ENCODE results near the gene CDH22. TPM values are rescaled to one million over a fixed set of nuclear protein-coding genes. Genes with fewer than 3 reads are reported as not detected.

CDH22 gene
- total and polyA plus RNA-seq, 10 of the 15 experiments (the other 5 are each of a cell fraction or from before 2014, with no cell fraction given) = not detected

DNA sequence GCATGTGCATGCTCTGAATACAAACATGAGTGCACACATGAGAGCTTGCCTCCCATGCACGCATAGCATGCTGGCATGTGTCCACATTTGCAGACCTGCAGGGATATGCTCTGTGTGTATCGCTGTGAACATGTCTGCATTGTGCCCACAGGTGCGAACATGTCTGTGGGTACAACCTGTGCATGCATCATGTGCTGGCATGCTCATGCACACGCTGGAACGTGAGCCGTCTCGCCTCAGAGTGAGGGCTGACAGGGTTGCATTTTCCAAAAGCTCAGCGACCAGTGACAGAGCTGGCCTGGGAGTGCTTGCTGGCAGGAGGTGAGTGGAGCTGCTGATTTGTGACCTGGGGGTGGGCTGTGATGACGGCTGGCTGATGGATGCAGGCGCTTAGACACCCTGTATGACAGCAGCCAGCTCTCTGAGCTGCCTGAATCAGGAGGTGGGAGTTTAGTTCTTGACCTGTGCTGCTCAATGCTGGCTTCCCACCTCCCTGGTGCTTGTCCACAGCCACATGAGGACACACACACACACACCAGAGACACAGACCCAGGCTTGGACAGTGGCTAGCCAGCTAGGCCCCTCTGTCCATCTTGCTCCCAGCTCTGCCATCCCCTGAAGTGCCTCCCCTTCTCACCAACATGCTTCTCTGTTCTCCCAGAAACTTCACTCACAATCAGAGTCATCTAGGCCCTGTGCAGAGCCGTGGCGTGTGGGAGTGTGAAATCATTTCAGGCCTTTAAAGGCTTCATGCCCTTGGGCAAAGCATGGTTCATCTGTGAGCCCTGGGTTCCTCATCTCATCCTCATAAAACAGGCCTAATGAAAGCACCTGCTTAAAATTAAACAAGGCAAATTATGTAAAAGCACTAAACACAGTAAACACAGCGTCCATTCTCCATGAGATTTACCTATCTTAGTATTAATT is 138.8 kb downstream of the CDH22 start:
- no peak overlapping the region for H2AFZ ChIP-seq (ENCODE audit: control insufficient read depth, low read depth, low read length)
- WGBS (ENCODE audit: insufficient coverage, insufficient replicate concordance, low lambda C conversion rate, missing lambda C conversion rate) = 25% methylated on average over 13 of the region's 13 CpGs
- ChIA-PET CTCF (interaction anchor here (1.8 kb wide), 1 partner anchor 41 kb away, joined by 6 read pairs; no protein-coding TSS in a partner anchor), RAD21 (ENCODE audit: unreplicated experiment) (no interaction called here), POLR2A (no interaction called here), SMC1A (ENCODE audit: uncharacterized antibody, unreplicated experiment) (no interaction called here)
- in situ Hi-C loops (cut with MboI) = no loop called here
- no peak overlapping the region for H3K9ac ChIP-seq (ENCODE audit: control insufficient read depth, insufficient read depth, low read length)
- H3K9me3 ChIP-seq (replicated peaks; ENCODE audit: control insufficient read depth, insufficient read depth, low read length) = peaks cover 2% of the 10 kb centered on the region; the same call in 1 of the 3 replicates
- H3K79me2 ChIP-seq (ENCODE audit: control insufficient read depth, insufficient read depth, low read length) = no peaks in the 10 kb centered on the region
- H3K4me3 ChIP-seq = no peak overlapping the region
- intact Hi-C loops (cut with micrococcal nuclease; ENCODE audit: unreplicated experiment) = no loop called here
- ATAC-seq (no peak), DNase-seq (ENCODE audit: low read depth, low spot score) (no peak), FAIRE-seq (no peak)
- H4K20me1 ChIP-seq (ENCODE audit: control insufficient read depth, insufficient read depth) = no peaks in the 10 kb centered on the region
- no peak for TF ChIP-seq MEF2B (IDR thresholded peaks at IDR 0.05; ENCODE audit: partially characterized antibody, poor library complexity, severe bottlenecking)
- no peak for TF ChIP-seq MTA3 (IDR thresholded peaks at IDR 0.05; ENCODE audit: borderline replicate concordance, low read length)
- no peak for TF ChIP-seq SMC3 (IDR thresholded peaks at IDR 0.05; ENCODE audit: borderline replicate concordance, low read length)
- no peak for TF ChIP-seq NRF1 (conservative IDR thresholded peaks at IDR 0.05; ENCODE audit: low read depth, low read length)
- TF ChIP-seq JUNB (IDR thresholded peaks at IDR 0.05) = no peak
- no peak for TF ChIP-seq ZNF384 (IDR thresholded peaks at IDR 0.05; ENCODE audit: borderline replicate concordance, low read depth, low read length)
- TF ChIP-seq RBBP5 (conservative IDR thresholded peaks at IDR 0.05) = no peak
- no peak overlapping the region for H3K27ac ChIP-seq (ENCODE audit: control insufficient read depth, insufficient read depth)
- no peaks in the 10 kb centered on the region for H3K4me1 ChIP-seq (ENCODE audit: control insufficient read depth, insufficient read depth, low read length)
- no TSS peak for BruUV-seq (replicated peaks)
- H3K4me2 ChIP-seq (ENCODE audit: control insufficient read depth, insufficient read depth) = no peak overlapping the region
- H3K36me3 ChIP-seq (ENCODE audit: control insufficient read depth in 2 of 2, insufficient read depth in 2 of 2, low read length in 1 of 2) = no peaks in the 10 kb centered on the region
- peaks cover 4 to 11% of the 10 kb centered on the region in 2 experiments; a peak in 3 of 4 replicates for H3K27me3 ChIP-seq (replicated peaks in 1 of 2; ENCODE audit: control insufficient read depth in 2 of 2, insufficient read depth in 2 of 2, low read length in 1 of 2)

DNA sequence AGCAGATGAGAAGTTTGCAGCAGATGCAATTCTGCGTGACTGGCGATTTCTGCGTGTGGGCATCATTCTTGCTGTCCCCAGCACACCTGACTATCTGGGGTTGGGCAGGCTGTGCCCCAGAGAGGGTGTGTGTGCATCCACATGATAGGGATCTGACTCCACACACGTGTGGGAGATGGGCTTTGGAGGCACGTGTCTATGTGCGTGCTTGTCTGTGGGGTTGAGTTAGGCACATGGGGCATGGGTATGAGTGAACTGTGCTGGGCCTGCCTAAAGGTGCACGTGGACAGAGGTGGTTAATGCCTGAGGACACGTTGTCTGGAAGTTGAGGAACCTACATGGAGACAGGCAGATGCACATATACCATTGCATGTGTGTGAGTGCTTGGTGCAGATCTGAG is 139.9 kb downstream of the CDH22 start:
- Histone ChIP-seq H2AFZ (ENCODE audit: control insufficient read depth, low read depth, low read length) (no peak overlapping the region), H3K79me2 (ENCODE audit: control insufficient read depth, insufficient read depth, low read length) (no peaks in the 10 kb centered on the region), H3K27me3 (replicated peaks in 1 of 2; ENCODE audit: control insufficient read depth in 2 of 2, insufficient read depth in 2 of 2, low read length in 1 of 2) (peaks cover 0 to 7% of the 10 kb centered on the region in 2 experiments; a peak in 3 of 4 replicates), H4K20me1 (ENCODE audit: control insufficient read depth, insufficient read depth) (no peaks in the 10 kb centered on the region), H3K4me3 (no peak overlapping the region), H3K36me3 (ENCODE audit: control insufficient read depth in 2 of 2, insufficient read depth in 2 of 2, low read length in 1 of 2) (no peaks in the 10 kb centered on the region), H3K27ac (ENCODE audit: control insufficient read depth, insufficient read depth) (no peak overlapping the region), H3K9ac (ENCODE audit: control insufficient read depth, insufficient read depth, low read length) (no peak overlapping the region), H3K9me3 (replicated peaks; ENCODE audit: control insufficient read depth, insufficient read depth, low read length) (peaks cover 2% of the 10 kb centered on the region; the same call in 1 of the 3 replicates), H3K4me2 (ENCODE audit: control insufficient read depth, insufficient read depth) (no peak overlapping the region), H3K4me1 (ENCODE audit: control insufficient read depth, insufficient read depth, low read length) (no peaks in the 10 kb centered on the region)
- FAIRE-seq (no peak), DNase-seq (ENCODE audit: low read depth, low spot score) (no peak), ATAC-seq (no peak)
- ChIA-PET POLR2A (no interaction called here), CTCF (no interaction called here), RAD21 (ENCODE audit: unreplicated experiment) (no interaction called here), SMC1A (ENCODE audit: uncharacterized antibody, unreplicated experiment) (no interaction called here)
- in situ Hi-C loops (cut with MboI) (no loop called here), intact Hi-C loops (cut with micrococcal nuclease; ENCODE audit: unreplicated experiment) (no loop called here)
- BruUV-seq (replicated peaks) = no TSS peak
- 22% methylated on average over 8 of the region's 8 CpGs for WGBS (ENCODE audit: insufficient coverage, insufficient replicate concordance, low lambda C conversion rate, missing lambda C conversion rate)
- no peak for TF ChIP-seq MYC (IDR thresholded peaks at IDR 0.05; ENCODE audit: insufficient read depth, insufficient read length, insufficient replicate concordance, low read length, severe bottlenecking)
- no peak for TF ChIP-seq POLR2AphosphoS2 (IDR thresholded peaks at IDR 0.05; ENCODE audit: low read depth, low read length)
- TF ChIP-seq SMAD5 (IDR thresholded peaks at IDR 0.05; ENCODE audit: low read depth) = no peak
- TF ChIP-seq, protein P1, sequence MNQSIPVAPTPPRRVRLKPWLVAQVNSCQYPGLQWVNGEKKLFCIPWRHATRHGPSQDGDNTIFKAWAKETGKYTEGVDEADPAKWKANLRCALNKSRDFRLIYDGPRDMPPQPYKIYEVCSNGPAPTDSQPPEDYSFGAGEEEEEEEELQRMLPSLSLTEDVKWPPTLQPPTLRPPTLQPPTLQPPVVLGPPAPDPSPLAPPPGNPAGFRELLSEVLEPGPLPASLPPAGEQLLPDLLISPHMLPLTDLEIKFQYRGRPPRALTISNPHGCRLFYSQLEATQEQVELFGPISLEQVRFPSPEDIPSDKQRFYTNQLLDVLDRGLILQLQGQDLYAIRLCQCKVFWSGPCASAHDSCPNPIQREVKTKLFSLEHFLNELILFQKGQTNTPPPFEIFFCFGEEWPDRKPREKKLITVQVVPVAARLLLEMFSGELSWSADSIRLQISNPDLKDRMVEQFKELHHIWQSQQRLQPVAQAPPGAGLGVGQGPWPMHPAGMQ (IDR thresholded peaks at IDR 0.05; ENCODE audit: borderline replicate concordance) = no peak
- TF ChIP-seq NFXL1 (IDR thresholded peaks at IDR 0.05; ENCODE audit: borderline replicate concordance) = no peak
- no peak for TF ChIP-seq CREB1 (IDR thresholded peaks at IDR 0.05; ENCODE audit: low read depth)
- TF ChIP-seq HDAC2 (IDR thresholded peaks at IDR 0.05) = no peak
- TF ChIP-seq, protein P2, sequence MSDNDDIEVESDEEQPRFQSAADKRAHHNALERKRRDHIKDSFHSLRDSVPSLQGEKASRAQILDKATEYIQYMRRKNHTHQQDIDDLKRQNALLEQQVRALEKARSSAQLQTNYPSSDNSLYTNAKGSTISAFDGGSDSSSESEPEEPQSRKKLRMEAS (IDR thresholded peaks at IDR 0.05; ENCODE audit: low read depth, low read length) = no peak

All from GM12878 (cell line).